ENCODE measurements around the gene MAP3K9.

Gene MAP3K9

DNA sequence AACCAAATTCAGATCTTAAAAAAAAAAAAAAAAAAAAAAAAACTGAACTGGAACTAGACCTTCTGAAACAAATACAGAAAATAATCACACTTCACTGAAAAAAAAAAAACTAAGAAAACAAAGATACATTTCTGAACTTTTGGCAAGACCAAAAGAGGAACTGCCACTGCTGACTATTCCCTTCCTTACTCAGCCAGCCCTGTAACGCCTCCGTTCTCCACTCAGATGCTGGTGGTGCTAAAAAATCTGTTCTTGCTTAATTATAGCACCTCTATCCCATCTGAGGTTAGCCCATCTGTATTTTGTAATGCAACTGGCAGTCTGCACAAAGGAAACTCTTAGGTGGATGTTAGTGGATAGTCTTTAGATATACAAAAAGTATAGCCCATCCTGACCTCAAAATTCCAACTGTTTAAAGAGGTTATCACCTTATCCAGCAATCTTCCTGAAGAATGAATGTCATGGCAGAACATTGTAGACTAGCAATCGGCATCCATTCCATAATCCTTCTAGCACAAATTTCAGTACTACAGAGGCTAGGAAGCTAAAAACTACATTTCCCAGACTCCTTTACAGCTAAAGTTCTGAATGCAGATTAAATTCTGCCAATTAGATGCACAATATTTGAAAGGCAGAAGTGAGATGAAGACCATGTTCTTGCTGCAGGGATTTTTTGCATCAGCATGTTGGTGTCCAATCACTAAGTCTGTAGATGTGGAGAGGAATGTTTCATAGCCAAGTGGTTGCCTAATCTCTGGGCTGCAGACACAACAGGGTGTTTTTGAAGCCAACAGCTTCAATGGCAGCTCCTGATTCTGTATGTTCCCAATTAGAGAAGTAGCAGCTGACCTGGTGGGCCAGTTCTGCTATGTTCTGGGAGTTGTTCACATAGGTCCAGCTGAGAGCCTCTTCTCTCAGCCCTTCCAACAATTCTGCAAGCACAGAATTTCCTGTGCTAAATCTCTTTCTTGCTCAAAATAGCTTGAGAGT, 5.7 kb downstream of the MAP3K9 start:
- TF ChIP-seq SPI1 (IDR thresholded peaks at IDR 0.05; ENCODE audit: borderline replicate concordance, low read depth) (peak; percentile 87), GABPA (IDR thresholded peaks at IDR 0.05; ENCODE audit: low read depth) (no peak)
- H3K4me3 ChIP-seq (replicated peaks; ENCODE audit: insufficient read depth, low read length) = no peak overlapping the region

GRCh38 chr14:70802379-70802778, 6.9 kb downstream of the MAP3K9 start:
- no peaks in the 10 kb centered on the region for H3K27me3 ChIP-seq (ENCODE audit: insufficient read depth, poor library complexity, severe bottlenecking)
- H3K27ac ChIP-seq (replicated peaks) = no peak overlapping the region
- H3K4me3 ChIP-seq (replicated peaks; ENCODE audit: insufficient read depth, low read length) = no peak overlapping the region
- no peak for DNase-seq (ENCODE audit: low read depth in 1 of 2, low spot score in 1 of 2)
- TF ChIP-seq, protein P1, sequence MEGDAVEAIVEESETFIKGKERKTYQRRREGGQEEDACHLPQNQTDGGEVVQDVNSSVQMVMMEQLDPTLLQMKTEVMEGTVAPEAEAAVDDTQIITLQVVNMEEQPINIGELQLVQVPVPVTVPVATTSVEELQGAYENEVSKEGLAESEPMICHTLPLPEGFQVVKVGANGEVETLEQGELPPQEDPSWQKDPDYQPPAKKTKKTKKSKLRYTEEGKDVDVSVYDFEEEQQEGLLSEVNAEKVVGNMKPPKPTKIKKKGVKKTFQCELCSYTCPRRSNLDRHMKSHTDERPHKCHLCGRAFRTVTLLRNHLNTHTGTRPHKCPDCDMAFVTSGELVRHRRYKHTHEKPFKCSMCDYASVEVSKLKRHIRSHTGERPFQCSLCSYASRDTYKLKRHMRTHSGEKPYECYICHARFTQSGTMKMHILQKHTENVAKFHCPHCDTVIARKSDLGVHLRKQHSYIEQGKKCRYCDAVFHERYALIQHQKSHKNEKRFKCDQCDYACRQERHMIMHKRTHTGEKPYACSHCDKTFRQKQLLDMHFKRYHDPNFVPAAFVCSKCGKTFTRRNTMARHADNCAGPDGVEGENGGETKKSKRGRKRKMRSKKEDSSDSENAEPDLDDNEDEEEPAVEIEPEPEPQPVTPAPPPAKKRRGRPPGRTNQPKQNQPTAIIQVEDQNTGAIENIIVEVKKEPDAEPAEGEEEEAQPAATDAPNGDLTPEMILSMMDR (IDR thresholded peaks at IDR 0.05; ENCODE audit: insufficient read depth, low read length) = no peak
- TF ChIP-seq POLR2AphosphoS5 (IDR thresholded peaks at IDR 0.05; ENCODE audit: low read depth) = no peak
- TF ChIP-seq REST (IDR thresholded peaks at IDR 0.05; ENCODE audit: insufficient replicate concordance, low read depth) = no peak
- TF ChIP-seq GABPA (IDR thresholded peaks at IDR 0.05; ENCODE audit: low read depth) = no peak
- no peak for TF ChIP-seq SPI1 (IDR thresholded peaks at IDR 0.05; ENCODE audit: borderline replicate concordance, low read depth)

More for the DNA sequence above, 5.7 kb downstream of the MAP3K9 start:
- peak in 1 of 2 experiments; percentile 3 for DNase-seq (ENCODE audit: low read depth in 1 of 2, low spot score in 1 of 2)
- H3K27me3 ChIP-seq (ENCODE audit: insufficient read depth, poor library complexity, severe bottlenecking) = no peaks in the 10 kb centered on the region
- H3K27ac ChIP-seq (replicated peaks) = no peak overlapping the region

- no peak for TF ChIP-seq REST (IDR thresholded peaks at IDR 0.05; ENCODE audit: insufficient replicate concordance, low read depth)
- no peak for TF ChIP-seq POLR2AphosphoS5 (IDR thresholded peaks at IDR 0.05; ENCODE audit: low read depth)
- TF ChIP-seq, protein P1 (IDR thresholded peaks at IDR 0.05; ENCODE audit: insufficient read depth, low read length) = no peak
- no peak for TF ChIP-seq GABPA (IDR thresholded peaks at IDR 0.05; ENCODE audit: low read depth)
- TF ChIP-seq SPI1 (IDR thresholded peaks at IDR 0.05; ENCODE audit: borderline replicate concordance, low read depth) = no peak
- no peak overlapping the region for H3K27ac ChIP-seq (replicated peaks)
- H3K27me3 ChIP-seq (ENCODE audit: insufficient read depth, poor library complexity, severe bottlenecking) = no peaks in the 10 kb centered on the region
- H3K4me3 ChIP-seq (replicated peaks; ENCODE audit: insufficient read depth, low read length) = no peak overlapping the region
- DNase-seq (ENCODE audit: low read depth in 1 of 2, low spot score in 1 of 2) = no peak
These were observed 7.5 kb downstream of the MAP3K9 start for GRCh38 chr14:70801836-70802235.

DNA sequence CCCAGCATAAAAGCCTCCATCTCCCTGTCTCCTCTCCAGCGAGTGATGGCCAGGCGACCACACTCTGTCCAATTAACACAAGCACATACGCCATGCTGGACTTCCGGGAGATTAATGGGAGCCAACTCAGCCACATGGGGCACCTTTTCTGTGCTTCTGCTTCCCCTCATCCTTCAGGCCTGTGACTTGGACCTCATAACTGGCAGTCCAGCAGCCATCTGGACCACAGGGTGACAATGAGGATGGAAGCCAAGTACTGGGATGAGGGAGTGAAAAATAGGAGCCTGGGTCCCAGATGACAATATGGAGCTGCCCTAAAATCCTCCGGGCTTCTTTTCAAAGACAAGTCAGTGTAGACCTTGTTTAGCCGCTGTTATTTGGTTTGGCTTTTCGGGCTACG, 12.8 kb downstream of the MAP3K9 start:
- no peaks in the 10 kb centered on the region for H3K27me3 ChIP-seq (ENCODE audit: insufficient read depth, poor library complexity, severe bottlenecking)
- DNase-seq (ENCODE audit: low read depth in 1 of 2, low spot score in 1 of 2) = no peak
- H3K4me3 ChIP-seq (replicated peaks; ENCODE audit: insufficient read depth, low read length) = no peak overlapping the region
- no peak for TF ChIP-seq REST (IDR thresholded peaks at IDR 0.05; ENCODE audit: insufficient replicate concordance, low read depth)
- TF ChIP-seq SPI1 (IDR thresholded peaks at IDR 0.05; ENCODE audit: borderline replicate concordance, low read depth) = no peak
- no peak for TF ChIP-seq GABPA (IDR thresholded peaks at IDR 0.05; ENCODE audit: low read depth)
- no peak for TF ChIP-seq POLR2AphosphoS5 (IDR thresholded peaks at IDR 0.05; ENCODE audit: low read depth)
- TF ChIP-seq, protein P1 (IDR thresholded peaks at IDR 0.05; ENCODE audit: insufficient read depth, low read length) = no peak
- no peak overlapping the region for H3K27ac ChIP-seq (replicated peaks)

Data from HL-60 (cell line).